Activated CD4-positive, alpha-beta T cell treated with anti-CD3 and anti-CD28 coated beads, Interleukin-10, Interleukin-2, amounts not matched to agents 100 ng/mL and 50 ng/mL, durations not matched to agents 16 hours and 8 hours (primary cell): ENCODE data around the gene TGM3.
"Not testable (repeated sequence)": the region's sequence is repeated elsewhere in the genome, so short reads cannot be mapped to it uniquely, and the experiment has no call there.

Experiments used
- DNase-seq: peaks from one replicate; pipeline ENCODE4 v3.0.0-alpha.2; 2020

Gene TGM3

GRCh38 chr20:2295886-2296515 is at the start of gene TGM3:
Gene TGM3 (plus strand): TSS chr20:2296001. CDS start chr20:2296064, 63 bp downstream.
- DNase-seq = no peak

GRCh38 chr20:2246069-2246491 is 49.7 kb upstream of the TGM3 start:
- no peak for DNase-seq

- DNase-seq = no peak
Measured at GRCh38 chr20:2248837-2249236, 47.0 kb upstream of the TGM3 start.

- DNase-seq = no peak
Measured at GRCh38 chr20:2249935-2250334, 45.9 kb upstream of the TGM3 start.

- no peak for DNase-seq
Measured at GRCh38 chr20:2252419-2252997, 43.3 kb upstream of the TGM3 start.

- no peak for DNase-seq
Measured at GRCh38 chr20:2253256-2253655, 42.5 kb upstream of the TGM3 start.

GRCh38 chr20:2254333-2254732 is 41.5 kb upstream of the TGM3 start:
- no peak for DNase-seq

GRCh38 chr20:2255926-2256531 is 39.8 kb upstream of the TGM3 start:
- DNase-seq = no peak

- DNase-seq = no peak
Measured at GRCh38 chr20:2259731-2260130, 36.1 kb upstream of the TGM3 start.

GRCh38 chr20:2260250-2260649 is 35.6 kb upstream of the TGM3 start:
- no peak for DNase-seq

- no peak for DNase-seq
Measured at GRCh38 chr20:2261046-2261485, 34.7 kb upstream of the TGM3 start.

- no peak for DNase-seq
Measured at GRCh38 chr20:2261629-2262028, 34.2 kb upstream of the TGM3 start.

GRCh38 chr20:2264118-2264517 is 31.7 kb upstream of the TGM3 start:
- no peak for DNase-seq

GRCh38 chr20:2264621-2265374 is 31.0 kb upstream of the TGM3 start:
- not testable (repeated sequence) for DNase-seq

- DNase-seq = no peak
Measured at GRCh38 chr20:2273634-2274302, 22.0 kb upstream of the TGM3 start.

- DNase-seq = no peak
Measured at GRCh38 chr20:2276015-2276414, 19.8 kb upstream of the TGM3 start.

GRCh38 chr20:2279253-2279779 is 16.5 kb upstream of the TGM3 start:
- DNase-seq = no peak

GRCh38 chr20:2280082-2280481 is 15.7 kb upstream of the TGM3 start:
- no peak for DNase-seq

GRCh38 chr20:2281563-2281962 is 14.2 kb upstream of the TGM3 start:
- no peak for DNase-seq

GRCh38 chr20:2282181-2282580 is 13.6 kb upstream of the TGM3 start:
- no peak for DNase-seq

GRCh38 chr20:2283706-2284423 is 11.9 kb upstream of the TGM3 start:
- no peak for DNase-seq

- DNase-seq = no peak
Measured at GRCh38 chr20:2285193-2285592, 10.6 kb upstream of the TGM3 start.
